Dermis microvascular lymphatic vessel endothelial cell (primary cell): ENCODE results near the gene GRWD1. TPM values are rescaled to one million over a fixed set of nuclear protein-coding genes. Genes with fewer than 3 reads are reported as not detected.

Source experiments
- DNase-seq, 2 donors: peaks; one replicate each; pipeline versions ENCODE4 v3.0.0 to v3.0.0-alpha.2; 2010; ENCODE audit warnings: low read depth in 2 of 2
- total RNA-seq: library from RNA; depleted of rRNA; stranded (reverse); fragments of >200 nt; gene quantifications from 2 replicates; pipeline ENCODE4 v1.2.1, GENCODE V29; 2014

Gene GRWD1
- total RNA-seq, 1 donor from 2014 or later: 14.8 TPM

GRCh38 chr19:48455908-48456562 is 10.3 kb downstream of the GRWD1 start:
- DNase-seq: no peak

- DNase-seq: no peak
Observed at GRCh38 chr19:48456864-48457263, 11.1 kb downstream of the GRWD1 start.

GRCh38 chr19:48458016-48458415 is 12.2 kb downstream of the GRWD1 start:
- DNase-seq: no peak

- no peak for DNase-seq
Observed at GRCh38 chr19:48461651-48461981, 15.8 kb downstream of the GRWD1 start.

- DNase-seq: no peak
Observed at GRCh38 chr19:48461982-48462655, 16.3 kb downstream of the GRWD1 start.

GRCh38 chr19:48465215-48465614 is 19.4 kb downstream of the GRWD1 start:
- DNase-seq: no peak

GRCh38 chr19:48466561-48467325 is 21.0 kb downstream of the GRWD1 start:
- no peak for DNase-seq

- DNase-seq: peak; percentile 99 to 100
Observed at GRCh38 chr19:48468772-48469288, 23.0 kb downstream of the GRWD1 start.

- peak; percentile 42 to 87 for DNase-seq
Observed at GRCh38 chr19:48469289-48469881, 23.6 kb downstream of the GRWD1 start, which contains the start of gene CYTH2. Gene CYTH2 (plus strand): TSS chr19:48469369. CDS start chr19:48469508, 139 bp downstream.

GRCh38 chr19:48469934-48470680 is 24.3 kb downstream of the GRWD1 start:
- no peak for DNase-seq

GRCh38 chr19:48470856-48471255 is 25.1 kb downstream of the GRWD1 start:
- DNase-seq: no peak

- no peak for DNase-seq
Observed at GRCh38 chr19:48471836-48472235, 26.1 kb downstream of the GRWD1 start.

GRCh38 chr19:48473161-48473966 is 27.6 kb downstream of the GRWD1 start:
- no peak for DNase-seq

GRCh38 chr19:48474084-48474592 is 28.4 kb downstream of the GRWD1 start:
- DNase-seq: no peak

GRCh38 chr19:48475369-48476068 is 29.7 kb downstream of the GRWD1 start:
- DNase-seq: no peak

- no peak for DNase-seq
Observed at GRCh38 chr19:48476176-48476575, 30.4 kb downstream of the GRWD1 start.

GRCh38 chr19:48477067-48477685 is 31.4 kb downstream of the GRWD1 start:
- DNase-seq: no peak

GRCh38 chr19:48477698-48478338 is 32.0 kb downstream of the GRWD1 start:
- no peak for DNase-seq
